Loucy (cell line): ENCODE measurements around the gene PKNOX2.

Experiments
- EZH2phosphoT487 ChIP-seq: fragments of 200-600 bp; IDR thresholded peaks from 2 replicates; pipeline ENCODE4 v1.6.1; 2018; ENCODE audit warnings: antibody characterized with exemption, mild to moderate bottlenecking, moderate library complexity, borderline replicate concordance
- TF ChIP-seq, protein P1 (sequence below): fragments of 200-600 bp; sonication (generic); conservative IDR thresholded peaks from 2 replicates; pipeline ENCODE4 v1.5.1; 2014; ENCODE audit warnings: mild to moderate bottlenecking, antibody characterized with exemption, low read length

DNA sequence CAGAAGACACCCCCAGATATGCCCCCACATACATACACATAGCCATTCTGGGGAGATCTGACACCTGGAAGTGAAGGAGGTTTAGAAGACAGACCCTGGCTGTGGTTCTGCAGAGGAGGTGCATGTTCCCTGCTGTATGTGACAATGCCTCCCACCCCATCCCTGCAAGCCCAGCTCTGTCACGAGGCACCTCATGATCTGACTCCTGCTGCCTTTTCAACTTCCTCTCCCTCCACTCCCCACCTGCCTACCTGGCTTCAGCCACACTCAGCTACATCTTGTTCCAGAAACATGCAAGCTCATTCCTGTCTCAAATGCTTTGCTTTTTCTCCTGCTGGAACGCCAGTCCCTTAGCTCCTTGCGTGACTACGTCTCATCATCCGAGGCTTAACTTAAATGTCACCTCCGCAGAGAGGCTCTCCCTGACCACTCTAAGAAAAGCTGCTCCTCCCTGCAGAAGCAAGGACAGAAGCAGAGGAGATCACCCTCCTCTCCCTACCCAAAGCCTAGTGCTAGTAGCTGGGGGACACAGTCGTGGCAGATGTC, 217.0 kb downstream of the PKNOX2 start:
- TF ChIP-seq, protein P1, sequence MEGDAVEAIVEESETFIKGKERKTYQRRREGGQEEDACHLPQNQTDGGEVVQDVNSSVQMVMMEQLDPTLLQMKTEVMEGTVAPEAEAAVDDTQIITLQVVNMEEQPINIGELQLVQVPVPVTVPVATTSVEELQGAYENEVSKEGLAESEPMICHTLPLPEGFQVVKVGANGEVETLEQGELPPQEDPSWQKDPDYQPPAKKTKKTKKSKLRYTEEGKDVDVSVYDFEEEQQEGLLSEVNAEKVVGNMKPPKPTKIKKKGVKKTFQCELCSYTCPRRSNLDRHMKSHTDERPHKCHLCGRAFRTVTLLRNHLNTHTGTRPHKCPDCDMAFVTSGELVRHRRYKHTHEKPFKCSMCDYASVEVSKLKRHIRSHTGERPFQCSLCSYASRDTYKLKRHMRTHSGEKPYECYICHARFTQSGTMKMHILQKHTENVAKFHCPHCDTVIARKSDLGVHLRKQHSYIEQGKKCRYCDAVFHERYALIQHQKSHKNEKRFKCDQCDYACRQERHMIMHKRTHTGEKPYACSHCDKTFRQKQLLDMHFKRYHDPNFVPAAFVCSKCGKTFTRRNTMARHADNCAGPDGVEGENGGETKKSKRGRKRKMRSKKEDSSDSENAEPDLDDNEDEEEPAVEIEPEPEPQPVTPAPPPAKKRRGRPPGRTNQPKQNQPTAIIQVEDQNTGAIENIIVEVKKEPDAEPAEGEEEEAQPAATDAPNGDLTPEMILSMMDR, result no peak
- TF ChIP-seq EZH2phosphoT487, result no peak
